DND-41 (cell line): Measurements from ENCODE around the gene CLNK.

Experiments
- CTCF ChIP-seq: IDR thresholded peaks from 2 replicates; pipeline ENCODE4 v1.5.1; 2012; ENCODE audit warnings: borderline replicate concordance, low read length, moderate library complexity, mild to moderate bottlenecking; ENCODE audit not compliant: poor library complexity, severe bottlenecking; ENCODE audit errors: extremely low read depth
- EZH2 ChIP-seq: IDR thresholded peaks from 3 replicates; pipeline ENCODE4 v1.6.1; 2012; ENCODE audit warnings: borderline replicate concordance, low read depth, mild to moderate bottlenecking, moderate library complexity, low read length, inconsistent platforms; ENCODE audit not compliant: severe bottlenecking

GRCh38 chr4:10673817-10674369 lies 10.7 kb downstream of the CLNK start:
- no peak for TF ChIP-seq CTCF
- TF ChIP-seq EZH2 = no peak
